C1 segment of cervical spinal cord (tissue), 14 donors: Measurements from ENCODE around the gene ABL1.
"Not testable (repeated sequence)": the region's sequence is repeated elsewhere in the genome, so short reads cannot be mapped to it uniquely, and the experiment has no call there.

Experiments
- DNase-seq, 14 donors: peaks; one replicate each; lab custom pipeline; 2025; lab: John Stamatoyannopoulos, UW

ABL1 gene

DNA sequence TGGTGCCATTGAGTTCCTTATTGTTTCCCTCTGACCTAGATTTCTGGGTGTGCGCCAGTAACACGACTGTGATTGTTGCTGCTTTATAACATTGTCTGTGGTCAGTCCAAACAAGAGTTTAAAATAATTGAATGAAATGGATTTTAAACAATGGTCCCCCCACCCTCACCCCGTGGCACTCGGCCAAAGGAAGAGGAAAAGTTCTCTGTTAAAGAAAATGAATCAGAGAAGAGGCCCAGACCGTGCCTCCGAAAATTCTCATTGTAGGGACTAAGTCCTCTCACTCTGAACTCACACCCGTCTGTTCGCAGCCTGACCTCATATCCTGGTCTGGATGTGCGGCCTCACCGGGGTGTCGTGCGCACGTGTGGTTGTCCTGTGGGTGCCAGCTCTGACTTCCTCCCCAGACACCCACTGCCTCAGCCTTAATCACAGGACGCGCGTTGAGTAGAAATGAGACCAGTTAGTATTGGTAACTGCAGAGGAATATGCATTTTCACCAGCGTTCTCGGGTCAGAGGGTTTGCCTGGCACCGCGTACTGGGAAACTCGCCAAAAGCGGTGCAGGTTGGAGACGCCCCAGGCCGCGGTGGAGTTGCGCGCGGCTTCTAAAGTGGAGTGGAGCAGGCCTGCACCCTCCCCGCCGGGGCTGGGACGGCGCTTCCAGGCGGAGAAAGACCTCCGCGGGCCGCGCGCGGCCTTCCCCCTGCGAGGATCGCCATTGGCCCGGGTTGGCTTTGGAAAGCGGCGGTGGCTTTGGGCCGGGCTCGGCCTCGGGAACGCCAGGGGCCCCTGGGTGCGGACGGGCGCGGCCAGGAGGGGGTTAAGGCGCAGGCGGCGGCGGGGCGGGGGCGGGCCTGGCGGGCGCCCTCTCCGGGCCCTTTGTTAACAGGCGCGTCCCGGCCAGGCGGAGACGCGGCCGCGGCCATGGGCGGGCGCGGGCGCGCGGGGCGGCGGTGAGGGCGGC, at the start of gene ABL1:
Gene ABL1, plus strand, starts transcription at position 884 of the 966 bp plus-strand sequence. CDS start 193 bp downstream, outside the sequence.
- peak in 12 of 14 donors; percentile 51 to 91 (median 78) for DNase-seq

DNA sequence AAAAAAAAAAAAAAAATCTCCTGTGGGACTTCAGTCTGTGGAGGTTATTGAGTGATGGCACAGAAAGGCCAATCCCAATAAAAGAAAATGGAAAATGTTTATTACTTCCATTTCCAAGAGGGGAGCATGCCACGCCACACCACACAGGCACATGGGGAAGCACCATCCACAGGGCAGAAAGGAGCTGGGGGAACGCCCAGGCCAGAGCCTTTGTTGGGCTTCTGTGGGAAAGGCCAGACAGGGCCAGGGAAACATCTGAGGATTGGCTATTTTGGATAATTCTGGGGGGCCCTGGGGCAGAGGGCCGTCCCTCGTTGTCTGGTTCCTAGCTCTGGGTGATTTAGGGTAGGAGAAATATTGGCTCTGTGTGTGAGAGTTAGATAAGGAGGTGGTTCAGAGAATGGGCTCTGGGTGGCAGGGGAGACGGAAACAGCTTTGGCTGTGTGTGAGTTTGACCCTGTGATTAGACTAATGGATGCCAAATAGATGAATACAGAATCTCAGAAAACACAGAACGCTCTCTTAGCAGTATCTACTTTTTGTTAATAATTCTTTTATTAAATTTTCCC, 49.0 kb upstream of the ABL1 start:
- no peak for DNase-seq

DNA sequence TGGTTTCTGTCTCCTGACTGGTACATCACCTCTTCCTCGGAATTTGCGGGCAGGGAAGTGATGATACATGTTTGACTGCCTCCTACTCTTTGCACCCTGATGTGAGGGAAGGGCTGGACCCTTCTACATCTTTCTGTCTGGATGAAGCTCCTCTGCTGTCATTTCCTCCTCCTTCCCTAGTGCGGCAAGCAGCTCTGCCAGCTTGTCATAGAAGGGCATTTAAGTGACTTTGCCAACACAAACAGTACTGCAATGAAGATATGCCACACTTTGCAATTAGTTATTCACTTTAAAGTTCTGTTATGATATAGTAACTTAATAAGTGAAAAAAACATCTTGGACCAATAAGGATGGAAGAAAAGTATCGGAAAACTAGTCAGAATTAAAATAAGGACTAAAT, 48.5 kb upstream of the ABL1 start:
- no peak for DNase-seq

DNA sequence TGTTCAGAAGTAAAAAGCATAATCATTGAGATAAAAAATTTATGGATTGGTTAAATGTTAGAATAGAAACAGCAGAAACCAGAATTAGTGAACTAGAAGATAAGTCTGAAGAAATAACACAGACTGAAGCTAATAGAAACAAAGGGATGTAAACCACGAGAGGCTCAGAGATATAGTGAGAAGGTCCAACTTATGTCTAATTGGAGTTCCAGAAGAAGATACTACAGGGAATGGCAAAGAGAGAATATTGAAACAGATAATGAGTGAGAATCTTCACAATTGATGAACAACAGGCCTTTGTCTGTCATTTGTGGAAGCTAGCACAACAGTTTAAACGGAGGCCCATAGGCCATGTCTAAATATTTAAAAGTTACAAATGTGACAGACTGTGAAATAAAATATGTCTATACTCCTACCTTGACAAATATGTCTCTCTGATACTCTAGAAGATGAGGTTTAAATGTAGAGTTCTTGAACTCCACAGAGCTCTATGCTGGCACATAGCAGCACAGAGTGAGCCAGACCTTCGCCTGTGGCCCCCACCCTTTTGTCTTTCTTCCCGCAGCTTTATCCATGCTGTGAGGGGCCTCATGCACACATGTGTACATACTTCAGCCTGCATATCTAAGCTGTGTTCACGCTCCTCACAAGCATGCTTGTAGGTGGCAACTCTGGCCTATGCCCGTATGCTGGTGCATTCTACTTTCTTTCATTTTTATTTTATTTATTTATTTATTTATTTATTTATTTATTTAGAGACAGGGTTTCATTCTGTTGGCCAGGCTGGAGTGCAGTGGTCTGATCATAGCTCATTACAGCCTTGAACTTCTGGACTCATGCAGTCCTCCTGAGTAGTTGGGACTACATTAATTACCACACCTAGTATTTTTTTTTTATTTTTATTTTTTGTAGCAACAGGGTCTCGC, 45.0 kb upstream of the ABL1 start:
- no peak for DNase-seq

DNA sequence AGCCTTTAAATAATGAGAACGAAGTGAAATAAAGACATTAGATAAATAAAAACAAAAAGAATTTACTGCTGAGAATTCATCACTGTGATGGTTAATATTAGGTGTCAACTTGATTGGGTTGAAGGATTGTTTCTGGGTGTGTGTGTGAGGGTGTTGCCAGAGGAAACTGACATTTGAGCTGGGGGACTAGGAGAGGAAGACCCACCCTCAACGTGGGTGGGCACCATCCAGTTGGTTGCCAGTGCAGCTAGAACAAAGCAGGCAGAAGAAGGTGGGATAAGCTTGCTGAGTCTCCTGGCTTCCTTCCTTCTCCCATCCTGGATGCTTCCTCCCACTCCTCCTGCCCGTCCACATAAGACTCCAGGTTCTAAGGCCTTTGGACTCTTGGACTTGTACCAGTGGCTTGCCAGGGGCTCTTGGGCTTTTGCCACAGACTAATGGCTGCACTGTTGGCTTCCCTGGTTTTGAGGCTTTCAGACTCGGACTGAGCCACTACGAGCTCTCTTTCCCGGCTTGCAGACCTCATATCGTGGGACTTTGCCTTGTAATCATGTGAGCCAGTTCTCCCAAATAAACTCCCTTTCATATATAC, 43.7 kb upstream of the ABL1 start:
- no peak for DNase-seq

DNA sequence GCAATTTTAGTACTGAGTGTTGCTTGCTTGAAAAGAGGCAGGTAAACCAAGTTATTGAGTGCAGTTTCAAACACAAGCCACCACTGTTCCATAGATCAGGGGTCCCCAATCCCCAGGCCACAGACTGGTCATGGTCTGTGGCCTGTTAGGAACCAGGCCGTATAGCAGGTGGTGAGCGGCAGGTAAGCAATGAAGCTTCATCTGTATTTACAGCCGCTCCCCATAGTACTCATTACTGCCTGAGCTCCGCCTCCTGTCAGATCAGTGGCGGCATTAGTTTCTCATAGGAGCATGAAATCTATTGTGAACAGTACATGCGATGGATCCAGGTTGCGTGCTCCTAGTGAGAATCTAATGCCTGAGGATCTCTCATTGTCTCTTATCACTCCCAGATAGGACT, 41.5 kb upstream of the ABL1 start:
- DNase-seq: no peak

DNA sequence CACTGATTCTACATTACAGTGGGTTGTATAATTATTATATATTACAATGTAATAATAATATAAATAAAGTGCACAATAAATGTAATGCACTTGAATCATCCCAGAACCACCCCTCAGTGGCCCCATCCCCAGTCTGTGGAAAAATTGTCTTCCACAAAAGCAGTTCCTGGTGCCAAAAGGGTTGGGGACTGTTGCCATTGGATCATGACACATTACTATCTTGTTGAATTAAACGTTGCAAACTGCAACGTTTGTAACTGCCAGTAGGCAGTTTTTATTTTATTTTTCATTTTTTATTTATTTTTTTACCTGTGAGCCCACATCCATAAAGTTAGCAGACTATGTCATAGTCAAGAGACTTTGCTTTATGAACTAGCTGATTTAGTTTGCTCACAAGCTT, 41.0 kb upstream of the ABL1 start:
- not testable (repeated sequence) for DNase-seq

DNA sequence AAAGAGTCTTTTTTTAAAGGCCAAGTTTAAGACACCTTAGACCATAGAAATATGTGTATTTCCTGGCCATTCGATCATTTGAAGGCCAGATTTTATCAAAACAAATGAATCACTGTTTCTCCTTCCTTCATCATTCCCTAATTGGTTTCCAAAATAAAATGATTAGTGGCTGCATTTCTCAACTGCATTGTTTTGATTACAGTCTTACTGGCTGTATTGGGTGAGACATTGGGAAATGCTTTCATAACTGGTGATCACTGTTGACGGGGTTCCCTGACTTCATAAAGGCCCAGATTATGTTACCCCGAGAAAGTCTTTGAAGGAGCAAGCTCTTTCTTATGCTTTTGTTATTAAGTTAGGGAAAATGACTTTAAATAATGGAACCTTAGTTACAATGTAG, 40.6 kb upstream of the ABL1 start:
- DNase-seq: not testable (repeated sequence)

DNA sequence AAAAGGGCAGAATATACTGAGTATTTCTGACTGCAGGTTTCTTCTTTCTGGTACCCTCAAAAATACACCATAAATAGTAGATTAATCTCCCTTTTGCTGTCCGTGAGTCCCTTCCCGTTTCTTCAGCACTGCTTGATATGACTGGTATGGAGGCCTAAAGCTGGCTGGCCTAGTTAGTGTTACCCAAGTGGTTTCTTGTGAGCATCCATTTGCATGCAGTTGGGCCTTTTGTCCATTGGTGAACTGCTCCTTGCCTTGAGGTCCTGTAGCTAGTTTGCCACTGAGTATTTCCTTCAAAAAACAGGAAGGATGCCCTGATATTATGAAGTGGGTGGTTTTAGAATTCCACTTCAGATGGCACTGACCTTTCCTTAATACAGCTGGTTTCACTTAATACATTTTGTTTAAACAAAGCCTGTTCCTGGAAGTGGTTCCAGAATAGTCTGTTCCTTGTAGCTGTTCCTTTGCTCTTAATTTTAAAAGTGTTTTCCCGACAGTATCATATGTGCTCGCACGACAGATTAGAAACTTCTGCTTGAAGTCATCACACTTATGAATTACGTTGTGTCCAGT, 40.0 kb upstream of the ABL1 start:
- no peak for DNase-seq

DNA sequence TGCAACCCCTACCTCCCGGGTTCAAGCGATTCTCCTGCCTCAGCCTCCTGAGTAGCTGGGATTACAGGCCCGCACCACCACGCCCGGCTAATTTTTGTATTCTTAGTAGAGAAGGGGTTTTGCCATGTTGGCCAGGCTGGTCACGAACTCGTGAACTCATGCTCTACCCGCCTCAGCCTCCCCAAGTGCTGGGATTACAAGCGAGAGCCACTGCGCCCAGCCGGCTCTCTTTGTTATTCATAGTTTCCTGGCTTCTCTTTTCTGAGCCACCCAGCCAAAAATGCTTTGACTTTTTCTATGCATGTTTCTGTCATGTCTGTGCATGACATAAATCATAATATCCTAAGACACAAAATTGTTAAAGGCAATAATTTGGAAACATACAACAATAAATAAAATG, 31.9 kb upstream of the ABL1 start:
- not testable (repeated sequence) for DNase-seq

DNA sequence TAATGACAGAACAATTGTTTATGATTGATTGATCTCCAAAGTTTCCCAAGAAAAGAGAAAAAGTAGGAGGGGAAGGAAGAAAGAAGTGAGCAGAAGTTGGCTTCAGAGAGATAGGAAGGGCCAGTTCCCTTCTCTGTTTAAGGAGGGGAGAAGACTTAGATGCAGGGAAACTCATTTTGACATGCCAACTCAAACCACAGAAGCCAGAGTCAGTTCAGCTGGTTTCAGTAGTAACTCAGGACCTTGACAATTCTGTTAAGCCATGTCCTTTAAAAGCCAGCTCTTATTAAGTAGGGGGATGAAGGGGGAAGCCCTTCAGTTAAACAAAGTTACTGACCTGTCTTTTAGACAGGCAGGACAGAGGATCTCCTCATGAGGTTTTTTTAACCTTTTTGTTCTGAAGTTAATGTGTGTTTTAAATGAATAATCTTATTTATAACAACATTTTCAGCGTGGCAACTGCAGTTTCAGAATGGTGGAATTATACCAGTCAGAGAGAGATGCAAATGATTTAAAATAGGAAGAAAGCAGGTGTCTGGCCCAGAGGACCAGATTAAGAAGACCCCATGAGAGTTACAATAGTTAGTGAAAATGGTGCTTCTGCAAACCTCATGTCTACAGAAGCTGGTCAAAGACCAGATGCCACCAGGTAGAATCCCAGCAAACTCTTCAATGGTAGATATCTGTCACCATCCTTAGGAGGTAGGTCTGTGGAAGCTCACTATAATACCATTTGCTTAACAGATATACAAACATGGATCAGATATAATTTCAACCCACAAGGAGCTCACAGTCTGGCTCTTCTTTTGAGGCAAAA, 29.3 kb upstream of the ABL1 start:
- no peak for DNase-seq

DNA sequence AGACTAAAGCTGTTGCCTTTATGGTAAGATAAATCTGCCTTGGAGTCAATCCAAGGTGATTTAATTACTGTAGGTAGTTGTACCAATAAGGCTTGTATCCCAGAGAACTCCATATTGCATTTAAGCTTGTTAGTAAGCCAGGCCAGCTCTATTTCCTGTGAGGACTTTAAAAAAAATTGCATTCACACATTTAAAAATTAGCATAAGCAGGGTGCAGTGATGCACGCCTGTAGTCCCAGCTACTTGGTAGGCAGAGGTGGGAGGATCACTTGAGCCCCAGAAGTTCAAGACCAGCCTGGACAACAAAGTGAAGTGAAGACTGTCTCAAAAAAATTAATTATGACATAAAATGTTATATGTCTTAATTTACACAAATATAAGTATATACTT, 28.7 kb upstream of the ABL1 start:
- no peak for DNase-seq

DNA sequence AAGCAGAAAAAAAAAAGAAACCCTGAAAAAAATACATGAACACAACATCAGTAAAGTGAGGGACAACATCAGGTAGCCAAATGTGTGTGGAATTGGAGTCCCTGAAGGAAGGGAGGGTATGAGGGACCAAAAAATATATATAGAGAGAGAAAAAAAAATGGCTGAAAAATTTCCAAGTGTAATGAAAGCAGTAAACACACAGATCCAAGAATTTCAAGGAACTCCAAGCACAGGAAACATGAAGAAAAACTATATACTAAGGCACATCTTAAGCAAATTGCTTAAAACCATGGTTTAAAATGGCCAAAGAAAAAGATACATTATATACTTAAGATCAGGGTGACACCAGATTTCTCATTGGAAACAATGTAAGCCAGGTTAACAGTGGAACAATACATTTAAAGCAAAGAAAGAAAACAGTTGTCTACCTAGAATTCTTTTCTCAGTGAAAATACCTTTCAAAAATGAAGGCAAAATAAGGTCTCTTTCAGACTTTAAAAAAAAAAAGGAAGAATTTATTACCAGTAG, 24.4 kb upstream of the ABL1 start:
- no peak for DNase-seq

DNA sequence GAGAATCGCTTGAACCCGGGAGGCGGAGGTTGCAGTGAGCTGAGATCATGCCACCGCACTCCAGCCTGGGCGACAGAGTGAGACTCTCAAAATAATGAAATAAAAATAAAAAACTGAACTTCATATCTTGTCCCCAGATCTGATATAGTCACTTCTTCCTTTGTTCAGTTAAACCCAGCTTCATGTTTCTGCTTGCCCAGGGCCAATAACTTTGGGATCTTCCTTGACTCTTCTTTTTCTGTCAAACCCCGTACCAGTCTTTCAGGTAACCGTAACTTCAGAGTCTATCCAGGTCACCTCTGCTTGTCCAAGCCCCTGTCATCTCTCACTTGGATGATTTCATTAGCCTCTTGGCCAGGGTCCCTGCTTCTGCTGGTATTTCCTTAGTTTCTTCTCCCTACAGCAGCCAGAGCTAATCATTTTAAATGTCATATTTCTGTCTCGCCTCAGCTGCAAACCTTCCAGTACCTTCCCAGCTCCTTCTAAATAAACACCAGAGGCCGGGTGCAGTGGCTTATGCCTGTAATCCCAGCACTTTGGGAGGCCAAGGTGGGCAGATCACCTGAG, 19.7 kb upstream of the ABL1 start:
- DNase-seq: no peak

DNA sequence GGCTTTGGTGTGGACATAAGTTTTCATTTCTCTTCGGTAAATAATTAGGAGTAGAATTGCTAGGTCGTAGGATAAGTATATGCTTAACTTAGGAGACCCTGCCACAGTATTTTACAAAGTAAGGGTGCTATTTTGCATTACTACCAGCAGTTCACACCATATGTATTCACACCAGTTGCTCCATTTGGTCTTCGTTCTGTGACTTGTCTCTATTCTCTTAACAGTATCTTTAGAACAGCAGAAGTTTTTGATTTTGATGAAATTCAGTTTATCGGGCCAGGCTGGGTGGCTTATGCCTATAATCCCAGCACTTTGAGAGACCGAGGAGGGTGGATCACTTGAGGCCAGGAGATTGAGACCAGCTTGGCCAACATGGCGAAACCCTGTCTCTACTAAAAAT, 17.1 kb upstream of the ABL1 start:
- no peak for DNase-seq

DNA sequence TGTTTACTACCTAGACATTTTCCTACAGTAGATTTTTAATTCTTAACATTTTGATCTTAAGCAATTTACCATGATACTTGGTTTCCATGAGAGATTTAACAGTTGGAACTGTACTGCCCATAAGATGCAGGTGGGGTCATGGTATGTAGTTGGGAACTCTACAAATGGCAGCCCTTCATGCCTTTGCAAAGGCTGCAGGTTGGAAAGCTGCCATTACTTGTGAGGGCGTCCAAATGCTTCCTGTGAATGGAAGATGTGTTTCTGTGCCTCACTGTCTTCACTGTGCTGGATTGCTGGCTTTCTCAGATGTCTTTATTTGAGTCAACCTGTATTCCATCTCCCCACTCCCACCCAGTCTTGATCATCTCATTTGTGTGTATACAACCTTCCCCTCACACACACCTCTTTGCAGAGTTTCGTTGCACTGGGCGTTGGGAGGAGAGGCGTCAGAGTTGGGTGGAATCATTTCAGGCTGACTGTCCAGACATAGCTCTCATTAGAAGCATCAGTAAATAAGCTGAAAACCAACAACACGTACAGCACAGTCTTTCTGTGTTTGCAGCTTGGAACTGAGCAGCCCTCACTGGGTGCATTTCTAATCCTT, 14.8 kb upstream of the ABL1 start:
- DNase-seq: no peak

DNA sequence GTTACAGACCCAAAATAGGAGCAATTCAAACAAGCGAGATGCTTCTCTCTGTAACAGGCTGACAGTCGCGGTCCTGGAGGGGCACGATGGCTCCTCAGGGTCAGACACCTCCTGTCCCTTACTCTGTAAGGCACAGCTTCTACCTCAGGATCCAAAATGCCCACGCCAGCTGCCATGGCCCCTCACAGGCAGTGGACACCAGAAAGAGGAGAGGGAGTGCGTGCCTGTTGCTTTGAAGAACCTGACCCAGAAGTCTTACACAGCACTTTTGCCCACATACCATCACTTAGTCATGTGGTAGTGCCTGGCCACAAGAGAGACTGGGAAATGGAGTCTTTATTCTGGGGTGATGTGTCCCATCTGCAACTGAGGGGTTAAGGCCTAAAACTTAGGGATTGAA, 11.6 kb upstream of the ABL1 start:
- DNase-seq: no peak

DNA sequence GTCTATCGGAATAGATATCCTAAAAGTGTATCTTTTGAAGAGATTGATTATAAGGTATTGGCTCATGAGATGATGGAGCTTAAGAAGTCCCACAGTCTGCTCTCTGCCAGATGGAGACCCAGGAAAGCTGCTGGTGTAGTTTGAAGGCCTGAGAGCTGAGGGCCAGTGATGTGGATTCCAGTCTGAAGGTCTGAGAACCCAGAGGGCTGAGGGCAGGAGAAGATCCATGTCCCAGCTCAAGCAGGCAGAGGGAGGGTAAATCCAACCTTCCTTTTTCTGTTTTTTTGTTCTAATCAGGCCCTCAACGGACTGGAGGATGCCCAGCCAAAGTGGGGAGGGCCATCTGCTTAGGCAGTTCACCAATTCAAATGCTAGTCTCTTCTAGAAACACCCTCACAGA, 11.0 kb upstream of the ABL1 start:
- no peak for DNase-seq

DNA sequence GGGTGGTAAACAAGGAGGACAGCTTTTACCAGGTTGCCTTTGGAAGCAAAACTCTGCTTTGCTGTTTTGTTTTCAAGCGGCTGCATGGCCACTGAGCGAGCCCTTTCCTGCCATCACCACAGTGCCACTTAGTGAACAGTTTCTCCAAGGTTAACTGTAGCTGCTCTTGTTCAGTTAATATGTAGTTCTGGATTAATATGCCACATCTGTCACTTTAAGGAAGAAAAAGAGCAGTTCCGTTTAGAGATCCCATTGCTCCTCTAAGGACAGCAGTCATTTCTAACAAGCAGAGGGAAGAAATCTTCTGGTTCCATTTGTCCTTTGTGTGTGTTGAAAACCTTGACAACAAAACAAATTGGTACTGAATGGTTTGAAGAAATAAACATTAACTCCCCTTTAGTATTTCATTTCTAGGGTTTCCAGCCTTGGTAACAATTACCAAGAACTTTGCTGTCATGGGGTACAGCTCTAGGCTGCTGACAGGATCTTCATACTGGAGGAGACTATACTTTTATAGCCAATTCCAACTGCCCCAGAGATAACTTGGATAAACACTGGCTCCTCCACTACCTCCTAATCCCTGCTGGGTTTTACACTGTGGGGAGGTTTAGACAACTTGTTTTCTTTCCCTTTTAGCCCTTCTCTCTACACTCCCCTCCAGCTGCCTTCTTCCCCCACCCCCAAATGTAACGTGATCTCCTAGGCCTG, 10.3 kb upstream of the ABL1 start:
- DNase-seq: no peak
